ENCODE data around the gene SCP2.
A peak's percentile ranks its signal among the peaks of the same experiment; 100 is the strongest.

SCP2 gene

GRCh38 chr1:53043271-53043670, 116.2 kb downstream of the SCP2 start:
- DNase-seq (ENCODE audit: low spot score): no peak

- no peak for DNase-seq (ENCODE audit: low spot score)
Observed at GRCh38 chr1:53044926-53045325, 117.8 kb downstream of the SCP2 start.

DNA sequence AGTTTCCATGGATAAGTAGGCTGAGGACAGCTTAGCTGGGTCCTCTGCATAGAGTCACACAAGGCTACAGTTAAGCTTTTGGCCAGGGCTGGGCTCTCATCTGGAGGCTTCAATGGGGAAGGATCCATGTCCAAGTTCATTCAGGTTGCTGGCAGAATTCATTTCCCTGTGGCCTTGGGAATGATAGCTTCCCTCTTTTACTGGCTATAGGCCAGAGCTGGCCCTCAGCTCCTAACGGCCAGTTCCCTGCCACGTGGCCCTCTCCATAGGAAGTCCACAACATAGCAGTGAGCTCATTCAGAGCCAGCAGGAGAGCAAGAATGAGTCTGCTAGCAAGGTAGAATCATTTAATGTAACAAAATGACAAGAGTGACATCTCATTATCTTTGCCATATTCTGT, 119.9 kb downstream of the SCP2 start:
- no peak for DNase-seq (ENCODE audit: low spot score)

- no peak for DNase-seq (ENCODE audit: low spot score)
Observed at GRCh38 chr1:53047737-53048736, 121.0 kb downstream of the SCP2 start.

GRCh38 chr1:53048960-53049573, 122.0 kb downstream of the SCP2 start:
- no peak for DNase-seq (ENCODE audit: low spot score)

DNA sequence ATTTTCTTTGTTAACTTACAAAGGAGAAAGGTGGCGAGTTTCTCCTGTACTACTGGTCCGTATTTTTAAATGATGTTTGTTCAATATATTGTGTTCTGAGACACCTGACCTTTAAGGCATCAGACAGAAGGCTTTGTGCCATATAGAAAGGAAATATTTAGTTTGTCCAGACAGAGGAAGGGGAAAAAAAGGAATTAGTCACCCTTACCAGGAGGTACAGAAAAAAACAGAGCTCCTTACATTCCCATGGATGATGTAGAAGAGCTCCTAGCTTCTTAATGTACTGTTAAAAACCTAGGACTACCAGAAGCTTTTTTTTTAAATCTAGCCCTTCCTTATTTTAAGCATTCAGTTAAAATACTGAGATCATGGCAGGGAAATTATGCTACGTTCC, 122.5 kb downstream of the SCP2 start:
- no peak for DNase-seq (ENCODE audit: low spot score)

- DNase-seq (ENCODE audit: low spot score): no peak
Observed at GRCh38 chr1:53050310-53050709, 123.2 kb downstream of the SCP2 start.

DNA sequence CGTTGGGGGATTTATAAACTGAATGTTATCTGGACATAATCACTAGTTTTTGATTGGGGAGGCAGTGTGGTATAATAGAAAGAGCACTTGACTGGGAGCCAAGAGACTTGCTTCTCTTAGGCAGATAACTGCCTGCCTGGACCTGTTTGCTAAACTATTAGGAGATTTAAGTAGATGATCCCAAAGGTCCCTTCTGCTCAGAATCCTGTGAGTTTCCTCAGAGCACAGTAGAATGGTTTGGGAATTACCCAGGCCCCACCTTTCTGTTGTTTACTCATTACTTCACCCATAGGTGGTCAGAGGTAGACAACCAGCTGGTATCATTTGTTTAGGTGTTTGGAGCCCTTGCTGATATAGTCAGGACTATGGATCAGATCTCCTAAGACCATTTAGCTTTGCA, 124.6 kb downstream of the SCP2 start:
- no peak for DNase-seq (ENCODE audit: low spot score)

DNA sequence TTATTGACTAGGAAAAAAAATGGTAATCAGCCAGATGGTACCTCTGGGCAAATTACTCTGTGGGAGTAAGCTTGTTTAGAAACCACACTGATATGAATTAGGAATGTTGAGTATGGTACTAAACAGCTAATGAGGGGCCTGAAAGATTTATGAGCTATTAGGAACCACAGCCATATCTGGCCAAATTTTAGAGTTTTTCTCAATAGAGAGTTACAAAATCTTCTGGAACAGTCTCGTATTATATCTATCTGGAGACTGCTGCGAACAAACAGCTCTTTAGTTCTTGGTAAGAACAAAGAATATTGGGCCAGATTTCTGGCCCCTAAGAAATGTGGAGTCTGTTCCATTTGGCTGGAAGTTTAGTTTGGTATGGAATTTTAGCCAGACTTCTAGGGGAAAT, 130.1 kb downstream of the SCP2 start:
- DNase-seq (ENCODE audit: low spot score): no peak

DNA sequence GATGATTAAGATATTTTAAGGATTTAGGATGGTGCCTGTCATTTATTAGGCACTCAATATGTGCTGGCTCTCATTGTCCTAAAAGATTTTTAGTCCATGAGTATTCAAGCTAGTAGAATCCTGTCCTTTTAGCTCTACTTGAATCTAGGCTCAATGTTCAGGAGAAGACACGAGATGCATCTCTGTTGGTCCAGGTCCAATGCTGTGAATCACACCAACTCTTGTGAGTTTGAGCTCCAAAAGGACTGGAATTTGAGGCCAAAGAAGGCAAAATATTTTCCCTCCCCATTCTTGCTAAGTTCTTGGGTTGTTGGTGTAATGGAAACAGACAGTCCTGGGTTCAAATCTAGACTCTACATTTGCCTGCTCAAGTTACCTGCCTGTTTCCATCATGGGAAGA, 133.5 kb downstream of the SCP2 start:
- no peak for DNase-seq (ENCODE audit: low spot score)

- no peak for DNase-seq (ENCODE audit: low spot score)
Observed at GRCh38 chr1:53061123-53061858, 134.2 kb downstream of the SCP2 start.

GRCh38 chr1:53061859-53062707, 135.0 kb downstream of the SCP2 start, which contains the start of gene PODN:
PODN (plus strand) TSS chr1:53062213; CDS start chr1:53069856, 7,643 bp downstream.
- peak; percentile 64 for DNase-seq (ENCODE audit: low spot score)

DNA sequence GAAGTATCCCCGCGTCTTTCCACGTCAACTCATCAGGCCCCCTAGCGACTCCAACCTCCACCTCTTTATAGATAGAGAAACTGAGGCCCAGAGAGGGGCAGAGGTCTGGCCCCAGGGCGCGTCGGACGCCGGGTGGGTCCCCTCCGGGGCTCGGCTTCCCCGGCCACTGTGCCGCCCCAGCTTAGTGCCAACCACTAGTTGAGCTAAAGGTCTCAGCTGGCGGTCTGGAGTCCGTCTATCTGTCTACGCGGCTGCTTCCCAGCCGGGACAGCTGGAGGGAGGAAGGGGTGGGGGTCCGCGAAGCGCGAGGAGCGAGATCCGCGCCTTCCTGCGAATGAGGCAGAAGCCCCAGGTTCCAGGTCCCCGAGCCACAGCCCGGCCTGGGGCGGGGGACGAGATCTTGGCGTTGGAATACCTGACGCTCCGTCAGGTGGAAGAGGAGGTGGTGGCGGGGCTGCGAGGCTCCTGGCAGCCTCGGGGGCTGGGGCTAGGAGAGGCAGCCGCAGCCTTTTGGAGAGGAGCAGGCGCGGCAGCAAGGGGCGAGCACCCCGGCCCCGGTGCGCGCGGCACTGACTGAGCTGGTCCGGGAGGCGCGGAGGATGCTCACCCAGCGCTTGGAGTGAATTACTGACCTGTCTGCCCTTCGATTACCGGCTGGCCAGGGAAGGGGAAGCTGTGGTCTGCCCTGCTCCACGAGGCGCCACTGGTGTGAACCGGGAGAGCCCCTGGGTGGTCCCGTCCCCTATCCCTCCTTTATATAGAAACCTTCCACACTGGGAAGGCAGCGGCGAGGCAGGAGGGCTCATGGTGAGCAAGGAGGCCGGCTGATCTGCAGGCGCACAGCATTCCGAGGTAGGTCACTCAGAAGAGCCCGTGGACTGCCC, 135.9 kb downstream of the SCP2 start:
- peak; percentile 67 for DNase-seq (ENCODE audit: low spot score)

DNA sequence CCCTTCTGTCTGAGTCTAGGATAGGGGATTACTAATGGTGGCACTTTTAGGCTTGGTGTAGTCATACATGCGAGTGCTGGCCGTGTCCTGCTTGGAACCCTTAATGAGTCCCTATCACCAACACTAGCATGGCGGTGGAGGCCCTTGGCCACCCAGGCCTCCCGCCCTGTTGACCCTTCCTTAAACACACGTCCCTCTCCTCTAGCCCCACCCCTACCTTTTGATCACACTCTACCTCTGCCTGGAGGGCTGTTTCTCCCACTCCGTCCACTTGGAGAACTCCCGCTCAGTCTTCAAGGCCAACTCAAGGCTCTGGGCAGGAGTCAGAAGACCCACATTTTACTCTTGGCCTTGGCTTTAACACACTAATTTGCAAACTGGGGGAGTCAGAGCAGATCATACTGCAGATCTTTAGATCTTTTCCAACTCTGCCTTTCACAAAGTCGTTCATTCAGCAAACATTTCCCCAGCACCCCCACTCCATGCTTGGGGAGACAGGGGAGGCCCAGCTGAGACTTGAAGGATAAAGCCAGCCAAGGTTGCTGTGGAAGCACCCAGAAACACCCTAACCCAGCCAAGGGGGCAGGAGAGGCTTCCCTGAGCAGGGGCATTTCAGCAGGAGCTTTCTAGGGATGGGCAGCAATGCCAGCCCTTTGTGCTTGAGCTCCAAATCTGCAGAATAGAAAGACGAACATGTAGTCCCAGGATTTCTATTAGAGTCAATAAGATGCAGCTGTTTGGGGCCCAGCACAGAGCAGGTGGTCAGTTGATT, 136.9 kb downstream of the SCP2 start:
- DNase-seq (ENCODE audit: low spot score): no peak

DNA sequence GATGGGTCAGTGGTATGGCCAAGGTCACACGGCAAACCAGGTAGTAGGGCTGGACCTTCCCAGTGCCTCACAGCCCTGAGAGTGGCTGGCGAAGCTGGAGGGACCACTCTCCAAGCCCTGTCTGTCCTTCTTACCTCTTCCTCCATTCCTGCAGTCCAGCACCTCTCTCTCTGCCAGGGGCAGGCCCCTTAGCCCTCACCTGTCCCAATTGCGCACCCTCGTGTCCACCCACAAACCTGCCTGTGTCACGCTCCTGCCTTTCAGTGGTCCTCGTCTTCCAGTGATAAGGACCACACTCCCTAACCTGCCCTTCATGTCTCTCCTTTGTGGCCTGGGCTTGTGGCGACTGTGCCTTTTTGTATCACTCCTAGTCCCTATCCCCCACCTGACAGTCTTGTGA, 138.3 kb downstream of the SCP2 start:
- DNase-seq (ENCODE audit: low spot score): no peak

DNA sequence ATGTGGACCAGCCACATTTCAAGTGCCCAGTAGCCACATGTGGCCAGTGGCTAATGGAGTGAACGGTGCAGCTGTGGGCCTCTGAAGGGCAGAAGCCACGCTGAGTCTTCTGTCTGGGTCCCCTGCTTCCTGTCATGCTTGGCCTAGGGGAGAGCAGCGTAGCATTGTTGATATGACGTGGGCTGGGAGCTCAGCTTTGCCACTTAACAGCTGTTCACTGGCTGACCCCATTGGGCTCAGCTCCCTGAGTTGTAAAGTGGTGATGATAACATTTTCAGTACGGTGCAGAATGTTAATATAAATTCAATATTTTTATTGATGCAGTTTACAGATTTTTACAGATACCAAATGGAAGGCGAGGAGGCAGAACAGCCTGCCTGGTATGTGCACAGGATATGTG, 139.4 kb downstream of the SCP2 start:
- DNase-seq (ENCODE audit: low spot score): no peak

DNA sequence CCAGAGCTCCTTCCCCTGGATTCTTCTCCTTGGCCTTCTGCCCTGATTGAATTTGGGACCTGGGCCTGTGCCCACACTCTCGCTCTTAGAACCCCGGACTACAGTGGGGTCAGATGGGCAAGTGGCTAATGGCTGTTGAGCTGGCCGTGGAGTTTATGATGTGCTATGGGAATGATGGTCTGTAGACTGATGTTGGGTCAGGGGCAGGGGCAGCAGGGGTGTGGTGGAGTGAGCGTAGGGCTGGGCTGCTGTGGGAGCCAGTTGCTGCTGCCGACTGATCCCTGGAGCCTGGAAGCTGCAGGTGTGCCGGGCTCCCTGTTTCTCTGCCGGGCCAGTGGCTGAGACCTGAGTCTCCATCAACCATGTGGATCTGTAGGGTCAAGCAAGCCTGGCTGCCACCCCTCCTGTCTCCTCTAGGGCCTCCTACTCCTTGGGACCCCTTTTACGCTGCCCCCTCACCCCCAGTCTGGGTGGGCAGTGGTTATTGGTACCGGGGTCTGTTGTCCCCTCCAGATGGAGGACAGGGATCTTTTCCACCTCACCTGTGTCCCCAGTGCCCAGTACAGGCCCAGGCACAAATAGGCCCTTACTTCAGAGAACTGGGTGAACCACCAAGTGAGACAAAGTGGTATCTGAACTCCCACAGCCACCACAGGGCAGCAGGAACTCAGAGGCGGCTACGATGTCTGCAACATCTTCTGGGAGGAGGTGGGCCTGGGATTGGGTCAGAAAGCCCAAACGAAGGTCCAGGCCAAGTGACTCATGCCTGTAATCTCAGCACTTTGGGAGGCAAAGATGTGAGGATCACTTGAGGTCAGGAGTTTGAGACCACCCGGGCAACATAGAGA, 140.0 kb downstream of the SCP2 start:
- no peak for DNase-seq (ENCODE audit: low spot score)

DNA sequence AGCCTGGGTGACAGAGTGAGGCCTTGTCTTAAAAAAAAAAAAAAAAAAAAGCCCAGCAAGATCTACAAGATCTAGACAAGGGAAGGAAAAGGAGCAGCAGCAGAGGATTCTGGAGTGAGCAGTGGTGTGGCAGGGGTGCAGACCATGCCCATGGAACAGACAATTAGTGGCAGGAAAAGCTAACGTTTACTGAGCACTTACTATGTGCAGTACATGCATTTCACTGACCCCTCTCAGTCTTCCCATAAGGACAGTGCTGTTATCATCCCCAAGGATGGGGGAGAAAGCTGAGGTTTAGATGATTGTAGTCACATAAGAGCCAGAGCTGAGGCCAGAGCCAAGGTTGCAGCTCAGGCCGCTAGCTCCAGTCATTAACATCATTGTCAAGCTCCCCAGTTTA, 140.8 kb downstream of the SCP2 start:
- DNase-seq (ENCODE audit: low spot score): no peak

All from ecto neural progenitor cell (in vitro differentiated cells).